ENCODE measurements around the gene AHNAK2.

AHNAK2 gene

DNA sequence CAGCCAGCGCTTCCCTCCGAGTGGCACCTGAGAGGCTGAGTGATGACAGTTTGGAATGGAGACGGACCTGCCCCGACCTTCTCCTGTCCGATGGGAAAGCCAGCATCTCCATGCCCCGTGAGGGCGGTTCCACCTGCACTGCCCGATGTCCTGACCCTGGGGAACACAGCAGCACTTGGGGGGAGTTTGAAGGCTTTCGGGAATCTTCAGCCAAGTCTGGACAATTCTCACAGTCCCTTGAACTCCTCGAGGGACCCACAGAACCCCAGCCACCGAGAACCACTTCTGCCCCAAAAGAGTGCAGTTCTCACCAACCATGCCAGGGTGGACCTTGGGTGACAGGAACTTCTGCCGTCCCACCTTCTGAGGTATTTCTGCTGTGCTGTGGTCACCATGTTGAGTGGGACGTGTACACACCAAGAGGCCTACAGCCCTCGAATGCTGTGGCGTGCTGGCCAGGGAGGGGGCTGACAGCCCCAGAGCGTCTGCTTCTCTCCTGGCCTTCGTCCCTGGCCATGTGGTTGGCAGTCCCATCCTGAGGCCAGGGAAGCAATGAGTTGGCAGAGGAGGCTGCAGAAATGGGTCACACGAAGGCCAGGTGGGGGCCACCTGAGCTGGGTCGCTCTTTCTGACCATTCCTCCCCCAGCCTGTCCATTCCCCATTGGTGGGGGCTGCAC, 8.5 kb upstream of the AHNAK2 start:
- DNase-seq (ENCODE audit: low read depth in 2 of 2), result no peak

DNA sequence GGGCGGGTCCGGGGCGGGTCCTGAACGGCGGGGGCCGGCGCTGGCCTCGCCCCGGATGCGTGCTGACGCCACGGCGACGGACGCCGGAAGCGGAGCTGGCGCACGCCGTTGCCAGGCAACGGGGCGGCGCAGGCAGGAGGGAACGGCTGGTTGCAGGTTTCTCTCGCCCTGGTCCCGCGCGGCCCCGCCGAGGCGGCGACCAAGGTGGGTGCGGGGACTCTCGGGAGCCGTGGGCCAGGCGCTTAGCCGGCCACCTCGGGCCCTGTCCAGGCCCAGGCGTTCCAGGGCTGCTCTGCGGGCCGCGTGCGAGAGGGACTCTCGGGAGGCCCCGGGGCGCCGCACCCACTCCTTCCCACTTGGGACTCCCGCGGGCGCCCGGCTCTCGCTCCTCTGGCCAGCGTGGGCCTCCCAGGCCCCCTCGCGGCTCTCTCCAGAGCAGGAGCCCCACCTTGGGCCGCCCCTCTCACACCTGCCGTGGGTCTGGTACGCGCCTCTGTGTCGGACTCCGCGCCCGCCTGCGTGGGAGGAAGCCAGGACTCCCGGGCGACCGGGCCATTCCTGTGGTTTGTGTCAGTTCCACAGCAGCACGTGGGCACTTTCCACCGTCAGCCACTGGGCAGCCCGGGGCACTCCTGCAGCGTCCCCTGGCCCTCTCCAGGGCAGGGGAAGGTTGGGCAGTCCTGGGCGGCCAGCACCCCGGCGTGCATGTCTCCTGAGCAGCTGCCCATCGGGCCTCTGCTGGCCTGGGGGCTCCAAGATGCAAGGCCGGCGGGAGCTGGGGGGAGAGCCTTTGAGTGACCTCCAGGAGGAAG, 7.7 kb upstream of the AHNAK2 start, which contains the start of gene CLBA1:
CLBA1 (plus strand) TSS at position 114 of the 812 bp plus-strand sequence; CDS start at position 758, 644 bp downstream.
- DNase-seq (ENCODE audit: low read depth in 2 of 2), result peak; percentile 66 to 71

DNA sequence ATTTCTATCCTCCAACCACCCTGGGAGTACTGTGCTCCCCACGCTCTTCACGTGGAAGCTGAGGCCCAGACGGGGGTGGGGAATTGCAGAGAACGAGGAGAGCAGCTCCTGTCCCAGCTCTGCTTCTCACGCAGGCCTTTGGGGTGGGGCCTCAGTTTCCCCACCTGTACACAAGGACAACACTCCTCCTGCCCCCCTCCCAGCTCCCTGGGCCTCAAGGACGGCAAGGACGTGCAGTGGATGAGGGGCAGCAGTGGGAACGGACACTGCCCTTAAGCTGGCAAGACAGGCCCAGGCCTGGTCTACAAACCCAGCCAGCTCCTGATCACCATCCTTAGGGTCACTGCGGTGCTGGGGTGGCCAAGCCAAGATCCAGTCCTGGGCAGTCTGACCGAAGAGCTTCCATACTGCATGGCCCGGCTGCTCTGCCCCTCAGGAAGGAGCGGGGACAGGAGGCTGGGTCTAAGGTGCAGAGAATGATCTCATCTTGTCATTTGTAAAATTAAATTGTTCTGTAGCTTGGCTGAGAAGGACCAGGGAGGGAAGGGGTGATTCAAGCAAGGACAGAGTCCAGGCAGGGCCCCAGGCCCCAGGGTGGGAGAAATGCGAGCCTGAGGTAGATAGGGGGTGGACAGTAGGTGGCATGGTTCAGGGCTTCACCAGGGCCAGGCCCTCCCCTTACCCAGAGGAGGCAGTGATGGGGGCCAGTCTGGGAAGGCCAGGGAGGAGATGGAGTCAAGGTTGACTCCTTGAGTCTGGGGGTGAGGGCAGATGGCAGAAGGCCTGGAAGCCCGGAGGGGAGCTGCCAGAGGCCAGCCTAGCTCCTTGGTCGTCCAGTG, 6.1 kb upstream of the AHNAK2 start:
- no peak for DNase-seq (ENCODE audit: low read depth in 2 of 2)

DNA sequence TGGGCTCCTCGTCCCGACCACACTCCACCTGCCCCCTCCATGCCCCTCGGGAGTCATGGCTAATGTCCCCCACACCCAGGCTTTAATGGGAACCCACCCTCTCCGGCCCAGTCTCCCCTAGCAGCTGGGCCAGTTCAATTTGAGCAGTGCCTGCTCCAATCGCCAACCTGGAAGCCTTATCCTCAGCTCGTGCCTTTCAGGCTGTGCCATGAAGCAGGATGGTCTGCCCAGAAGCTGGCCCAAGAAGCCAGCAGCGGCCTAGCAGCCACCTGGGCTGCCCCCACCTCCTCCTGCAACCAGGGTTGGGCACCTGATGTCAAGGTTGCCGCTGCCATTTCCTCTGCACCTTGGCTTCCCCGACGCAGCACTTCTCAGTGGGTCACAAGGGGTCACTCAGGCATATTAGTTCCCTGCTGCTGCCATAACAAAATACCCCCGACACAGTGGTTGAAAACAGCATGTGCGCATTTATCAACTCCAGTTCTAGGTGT, 5.1 kb upstream of the AHNAK2 start:
- DNase-seq (ENCODE audit: low read depth in 2 of 2), result no peak

DNA sequence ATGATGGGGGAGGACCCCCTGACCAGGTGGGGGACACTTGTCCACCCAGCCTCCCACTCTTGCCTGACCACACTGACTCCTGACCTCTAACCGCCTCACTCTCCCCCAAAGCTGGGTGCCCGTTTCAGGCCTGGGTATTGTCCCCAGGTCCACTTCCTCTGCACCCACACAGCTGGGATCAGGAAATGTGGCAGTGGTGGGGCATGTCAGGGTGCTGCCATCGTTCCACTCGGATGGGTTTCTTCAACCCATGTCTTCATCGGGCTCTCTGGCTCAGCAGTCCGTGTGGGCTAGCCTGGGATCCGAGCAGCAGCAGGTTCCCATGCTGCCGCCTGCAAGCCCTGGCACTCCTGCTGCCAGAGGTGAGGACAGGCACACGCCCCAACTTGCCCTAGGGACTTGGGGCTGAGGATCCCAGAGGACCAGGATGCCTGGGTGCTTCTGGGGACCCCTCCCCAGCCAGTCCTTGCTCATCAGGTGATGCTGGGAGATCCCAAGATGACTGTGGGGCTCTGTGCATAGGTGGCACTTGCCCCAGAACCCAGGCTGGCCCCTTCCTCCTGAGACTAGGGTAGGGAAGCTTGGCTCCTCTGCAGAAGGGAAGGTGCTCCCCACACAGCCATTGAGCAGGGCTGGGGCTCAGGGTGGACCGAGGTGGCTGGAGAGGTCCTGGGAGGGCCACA, 4.5 kb upstream of the AHNAK2 start:
- no peak for DNase-seq (ENCODE audit: low read depth in 2 of 2)

DNA sequence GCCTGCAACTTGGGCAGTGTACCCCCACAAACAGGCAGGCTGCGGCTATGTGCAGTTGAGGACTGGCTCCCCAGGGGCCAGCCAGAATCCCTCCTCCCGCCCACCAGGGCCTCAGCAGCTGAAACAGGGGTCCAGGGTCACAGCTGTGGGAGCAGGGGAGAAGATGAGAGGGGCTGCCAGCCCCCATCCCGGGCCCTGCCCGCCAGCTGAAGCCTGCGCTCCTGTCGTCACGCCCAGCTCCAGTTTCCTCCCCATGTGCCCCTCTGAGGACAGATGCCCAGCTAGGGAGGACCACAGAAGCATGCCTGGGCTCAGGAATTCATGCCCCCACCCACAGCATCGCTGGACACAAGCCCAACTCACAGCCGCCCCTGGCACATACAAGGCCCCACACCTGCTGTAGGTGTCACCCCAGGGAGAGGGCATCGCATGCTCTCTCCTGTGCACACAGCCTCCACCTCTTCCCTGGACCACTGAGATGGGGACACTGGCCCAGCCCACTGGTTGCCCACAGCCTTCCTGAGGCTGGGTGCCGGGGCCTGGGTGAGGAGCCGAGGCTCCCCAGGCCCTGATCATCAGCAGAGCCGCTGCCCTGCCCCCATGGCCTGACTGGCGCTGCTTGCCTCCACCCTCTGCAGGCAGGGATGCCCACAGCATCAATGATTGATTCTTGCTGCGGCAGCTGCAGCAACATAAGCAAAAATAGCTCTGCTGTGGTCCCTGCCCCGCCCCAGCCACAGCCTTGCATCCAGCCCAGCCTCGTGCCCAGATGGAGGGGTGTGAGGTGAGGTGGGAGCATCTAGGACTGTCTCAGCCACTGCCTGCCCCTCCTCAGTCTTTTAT, 3.7 kb upstream of the AHNAK2 start:
- no peak for DNase-seq (ENCODE audit: low read depth in 2 of 2)

DNA sequence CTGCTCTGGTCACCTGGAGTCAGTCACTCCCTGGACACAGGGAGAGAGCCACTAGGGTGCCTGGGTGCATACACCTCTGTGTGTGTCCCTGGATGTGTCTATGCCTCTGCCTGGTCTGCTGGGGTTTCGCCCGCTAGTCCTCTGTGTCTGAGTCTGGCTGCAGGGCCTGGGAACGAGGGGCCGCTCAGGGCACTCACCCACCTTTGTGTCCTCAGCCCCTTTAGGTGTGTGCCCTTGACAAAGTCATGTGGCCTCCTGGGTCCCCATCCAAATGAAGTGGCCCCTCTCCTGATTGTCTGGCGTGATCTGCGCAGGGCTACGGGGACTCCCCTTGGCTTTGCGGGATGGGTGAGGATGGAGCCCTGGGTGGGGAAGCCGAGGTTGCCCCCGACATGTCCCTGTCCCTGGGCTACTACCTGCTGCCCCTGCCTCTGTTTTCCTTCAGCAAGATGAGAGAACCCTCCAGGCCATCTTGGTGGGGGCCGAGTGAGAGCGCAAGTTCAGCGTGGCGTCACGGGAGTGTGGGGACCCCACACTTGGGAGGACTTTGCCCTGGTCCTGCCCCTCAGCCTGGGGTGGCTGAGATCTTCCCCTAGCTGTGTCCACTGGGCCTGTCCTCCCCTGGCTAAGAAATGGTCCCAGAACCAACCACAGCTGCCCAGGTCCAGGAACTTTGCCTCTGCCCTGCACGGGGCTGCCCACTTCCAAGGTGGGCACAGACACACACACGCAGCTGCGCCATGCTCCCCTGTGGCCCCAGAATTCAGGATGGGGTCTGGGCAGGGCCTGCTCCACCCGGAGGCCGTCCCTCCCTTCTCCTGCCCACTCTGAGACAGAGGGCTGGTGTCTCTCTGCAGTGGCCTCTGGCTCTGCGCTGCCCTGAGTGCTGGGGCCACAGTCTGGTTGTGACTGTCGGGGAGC, 2.7 kb upstream of the AHNAK2 start:
- no peak for DNase-seq (ENCODE audit: low read depth in 2 of 2)

DNA sequence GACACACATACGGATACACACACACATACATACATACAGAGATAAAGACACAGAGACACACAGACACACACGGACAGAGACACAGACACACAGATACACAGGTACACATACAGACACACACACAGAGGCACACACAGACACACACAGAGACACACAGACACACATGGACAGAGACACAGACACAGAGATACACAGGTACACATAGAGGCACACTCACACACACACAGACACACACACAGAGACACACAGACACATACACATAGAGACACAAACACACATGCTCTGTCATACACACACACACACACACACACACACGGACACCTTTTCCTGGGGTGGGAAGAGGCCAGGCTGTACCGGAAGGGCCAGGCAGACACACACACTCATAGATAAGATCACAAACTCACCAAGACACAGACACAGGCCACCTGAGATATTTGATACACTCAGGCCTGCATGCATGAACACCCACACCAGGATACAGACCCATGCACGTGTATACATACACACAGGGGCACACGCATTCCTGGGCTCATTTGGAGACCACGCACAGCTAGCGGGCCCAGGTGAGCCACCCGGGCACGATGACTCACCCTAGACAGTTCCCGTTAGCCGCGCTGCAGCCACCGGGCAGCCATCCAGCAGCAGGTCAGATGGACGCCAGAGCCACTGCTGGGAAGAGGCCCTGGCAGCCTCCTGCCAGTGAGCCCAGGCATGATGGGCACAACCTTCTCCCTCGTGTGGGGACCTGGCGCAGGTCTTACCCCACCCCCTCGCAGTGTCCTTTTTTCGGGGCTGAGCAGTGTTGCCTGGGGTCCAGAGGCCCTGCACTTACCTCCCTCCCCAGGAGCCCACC, 1.8 kb upstream of the AHNAK2 start:
- no peak for DNase-seq (ENCODE audit: low read depth in 2 of 2)

DNA sequence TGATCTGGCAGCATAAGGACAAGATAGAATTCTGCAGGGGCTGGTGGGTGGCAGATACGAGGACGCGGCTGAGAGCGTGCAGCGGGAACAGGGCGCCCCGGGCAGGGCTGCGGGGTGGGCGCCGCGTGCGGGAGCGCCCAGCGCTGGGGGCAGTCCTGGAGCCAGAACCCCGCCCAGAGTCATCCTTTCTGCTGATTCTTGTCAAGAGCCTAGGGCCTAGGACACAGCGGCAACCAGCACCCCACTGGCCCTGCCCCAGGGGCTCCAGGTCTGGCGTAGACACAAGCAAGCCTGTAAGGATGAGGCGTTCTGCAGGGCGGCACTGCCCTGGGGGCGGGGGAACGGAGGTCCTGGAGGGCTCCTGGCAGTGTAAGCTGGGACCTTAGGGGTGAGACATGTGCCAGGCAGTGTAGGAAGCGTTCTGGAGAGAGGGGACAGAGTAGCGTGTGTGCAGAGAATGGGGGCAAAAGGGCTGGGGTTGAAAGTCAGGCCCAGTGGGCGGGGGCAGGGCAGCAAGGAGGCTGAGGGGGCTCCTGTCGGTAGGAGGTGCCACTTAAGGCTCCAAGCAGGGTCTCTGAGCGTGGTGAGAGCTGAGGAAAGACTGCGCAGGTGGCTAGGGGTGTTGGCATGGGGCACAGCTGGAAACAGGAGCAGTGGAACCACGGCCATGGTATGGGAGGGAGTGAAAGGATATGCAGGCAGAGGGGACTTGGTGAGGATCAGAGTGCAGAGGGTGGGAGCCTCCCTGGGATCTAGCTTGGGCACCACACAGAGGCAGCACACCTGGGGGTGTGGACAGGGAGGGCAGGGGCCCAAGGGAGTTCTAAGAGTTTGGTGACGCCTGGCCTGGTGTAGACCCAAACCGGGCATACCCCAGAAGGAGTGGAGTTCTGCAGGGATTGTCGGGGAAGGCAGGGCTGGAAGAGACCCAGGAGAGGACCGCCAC, 845 bp upstream of the AHNAK2 start:
- no peak for DNase-seq (ENCODE audit: low read depth in 2 of 2)

DNA sequence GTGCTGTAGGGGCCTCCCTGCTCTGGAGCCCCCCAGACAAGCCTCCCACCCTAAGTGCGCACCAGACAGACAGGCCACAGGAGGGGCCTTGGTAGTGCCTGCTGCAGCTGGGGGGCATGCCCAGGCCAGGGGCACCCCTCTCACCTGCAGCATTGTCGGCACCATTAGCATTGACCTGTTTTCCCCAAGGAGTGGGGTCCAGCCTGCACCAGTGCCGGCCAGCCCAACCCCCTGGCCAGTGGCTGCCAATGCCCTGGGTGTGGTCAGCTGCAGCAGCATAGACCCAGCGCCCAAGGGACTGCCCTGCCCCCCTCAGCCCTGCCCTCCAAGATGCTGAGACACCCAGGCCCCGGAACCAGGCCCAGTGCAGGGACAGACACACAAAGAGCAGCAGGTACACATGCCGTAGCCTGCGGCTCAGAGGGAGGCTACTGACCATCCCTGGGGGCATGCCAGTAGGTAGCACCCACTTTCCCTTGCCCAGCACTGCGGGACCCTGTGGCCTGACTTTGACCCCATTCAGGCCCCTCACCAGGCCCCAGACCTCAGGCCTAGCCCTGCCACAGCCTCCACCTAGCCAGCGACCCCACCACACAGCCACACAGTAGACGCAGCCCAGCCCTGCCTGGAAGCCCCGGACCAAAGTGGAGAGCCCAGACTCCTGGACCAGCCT, 1.0 kb downstream of the AHNAK2 start:
- DNase-seq (ENCODE audit: low read depth in 2 of 2), result no peak

DNA sequence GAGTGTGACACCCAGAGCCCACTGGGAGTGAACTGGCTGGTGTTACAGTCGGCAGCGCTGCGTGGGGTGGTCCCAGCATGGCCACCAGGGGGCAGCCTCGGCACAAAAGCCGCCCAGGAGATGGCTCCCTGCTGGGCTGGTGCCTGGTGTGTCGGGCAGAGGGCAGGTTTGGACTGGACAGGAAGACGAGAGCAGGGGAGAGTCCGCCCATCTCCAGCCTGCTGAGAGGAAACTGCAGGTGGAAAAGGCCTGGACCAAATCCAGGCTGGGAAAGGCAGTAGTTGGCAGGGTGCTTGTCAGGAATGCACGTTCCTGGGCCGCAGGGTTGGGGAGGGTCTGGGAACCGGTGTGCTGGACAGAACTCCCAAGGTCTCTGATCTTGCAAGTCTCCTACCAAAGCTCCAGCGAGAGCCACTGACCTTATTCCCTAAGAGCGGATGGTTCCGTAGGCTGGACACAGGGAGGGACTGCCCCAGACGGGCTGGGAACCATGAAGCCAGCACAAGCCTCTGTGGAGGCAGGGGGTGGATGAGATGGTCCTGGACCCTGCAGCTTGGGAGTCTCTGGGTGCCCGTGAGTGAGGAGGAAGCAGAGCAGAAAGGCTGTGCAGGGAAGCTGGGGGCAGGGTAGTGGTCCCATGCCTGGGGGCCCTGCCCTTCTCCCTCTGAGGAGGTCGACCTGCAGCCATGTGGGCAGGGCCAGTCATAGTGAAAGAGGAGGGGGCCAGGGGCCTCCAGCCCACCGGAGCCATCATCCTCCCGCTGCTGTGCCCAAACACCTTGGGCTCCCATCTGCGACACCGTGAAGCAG, 1.8 kb downstream of the AHNAK2 start:
- DNase-seq (ENCODE audit: low read depth in 2 of 2), result peak; percentile 73 to 86

DNA sequence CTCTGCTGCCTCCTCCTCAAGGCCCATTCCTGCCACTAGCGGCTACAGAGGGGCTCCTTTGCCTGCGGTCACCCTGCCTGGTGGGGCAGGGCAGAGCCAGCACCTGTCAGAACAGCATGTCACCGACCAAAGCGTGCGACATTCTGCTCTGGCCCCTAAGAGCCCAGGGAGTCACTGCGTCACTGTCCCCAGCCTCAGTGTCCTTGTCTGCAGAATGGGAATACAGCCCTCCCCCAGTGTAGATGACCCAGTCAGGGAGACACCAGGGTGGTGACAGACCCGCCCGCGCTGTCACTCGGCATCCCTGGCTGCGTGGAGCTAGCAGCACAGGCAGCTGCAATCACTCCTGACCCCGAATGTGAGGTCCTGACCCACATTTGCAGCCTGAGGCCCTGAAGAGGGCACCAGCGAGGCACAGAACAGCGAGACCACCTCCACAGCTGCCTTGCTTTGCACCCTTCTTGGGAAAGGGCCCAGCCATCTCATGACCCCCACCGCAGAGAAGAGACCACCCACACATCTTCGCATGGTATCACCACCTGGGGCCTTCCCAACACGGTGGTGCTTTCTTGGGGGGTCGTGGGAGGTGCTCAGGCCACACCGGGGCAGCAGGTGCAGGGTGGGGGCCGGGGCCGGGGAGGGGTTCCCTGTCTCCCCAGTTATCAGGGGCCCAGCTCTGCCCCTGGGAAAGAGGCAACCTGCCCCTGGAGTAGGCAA, 2.5 kb downstream of the AHNAK2 start:
- no peak for DNase-seq (ENCODE audit: low read depth in 2 of 2)

DNA sequence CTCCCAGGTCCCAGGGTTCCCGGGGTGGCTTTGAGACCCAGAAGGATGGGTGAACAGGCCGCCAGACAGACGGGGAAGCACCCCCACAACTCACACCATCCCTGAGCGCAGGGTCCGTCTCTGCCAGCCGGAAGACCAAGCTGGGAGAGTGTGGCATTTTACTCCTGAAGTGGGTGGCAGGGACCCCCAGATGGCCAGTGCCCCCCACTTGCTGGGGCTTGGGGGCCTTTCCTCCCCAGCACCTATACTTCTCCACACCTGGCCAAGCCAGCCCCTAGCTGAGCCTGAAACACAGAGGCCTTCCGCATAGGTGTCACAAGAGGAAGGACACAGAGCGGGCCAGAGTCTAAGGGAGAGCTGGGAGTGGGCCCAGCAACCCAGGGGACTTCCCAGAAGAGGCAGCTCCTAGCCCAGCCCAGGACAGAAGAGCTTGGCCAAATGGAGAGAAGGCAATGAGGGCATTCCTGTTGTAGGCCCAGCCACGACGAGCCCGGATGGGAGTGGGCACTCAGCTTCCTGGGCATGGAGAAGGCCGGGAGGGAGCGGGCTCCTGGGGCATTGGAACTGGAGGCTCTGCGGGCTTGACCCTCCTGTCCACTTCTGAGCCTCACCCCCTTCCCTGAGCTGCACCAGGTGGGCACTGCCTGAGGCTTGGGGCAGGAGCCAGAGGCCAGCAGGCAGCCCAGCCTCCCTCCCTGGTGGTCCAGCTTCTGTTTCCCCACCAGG, 3.3 kb downstream of the AHNAK2 start:
- no peak for DNase-seq (ENCODE audit: low read depth in 2 of 2)

DNA sequence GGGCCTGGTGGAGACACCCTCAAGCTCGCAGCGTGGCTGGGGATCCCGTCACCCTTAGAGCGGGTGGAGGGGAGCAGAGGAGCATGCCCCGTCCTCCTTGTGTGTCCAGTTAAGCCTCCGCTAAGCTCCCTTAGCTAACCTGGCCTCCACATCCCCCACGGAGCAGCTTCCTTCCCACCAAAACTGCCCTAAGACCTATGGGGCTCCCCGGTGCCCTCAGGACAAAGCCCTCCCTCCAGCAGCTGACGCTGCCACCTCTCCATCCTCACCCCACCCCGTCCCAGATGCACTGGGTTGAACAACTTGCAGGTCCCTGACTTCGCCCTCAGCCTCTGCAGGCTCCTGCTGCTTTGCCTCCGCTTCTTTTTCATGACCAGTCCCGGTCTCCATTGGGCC, 4.0 kb downstream of the AHNAK2 start:
- no peak for DNase-seq (ENCODE audit: low read depth in 2 of 2)
